ENCODE measurements around the gene RAI2. TPM values are rescaled to one million over a fixed set of nuclear protein-coding genes. Genes with fewer than 3 reads are reported as not detected.
"Not testable (repeated sequence)": the region's sequence is repeated elsewhere in the genome, so short reads cannot be mapped to it uniquely, and the experiment has no call there.

Gene RAI2
- total RNA-seq, 2 donors from 2014 or later: 1.1 TPM; not detected in 1

DNA sequence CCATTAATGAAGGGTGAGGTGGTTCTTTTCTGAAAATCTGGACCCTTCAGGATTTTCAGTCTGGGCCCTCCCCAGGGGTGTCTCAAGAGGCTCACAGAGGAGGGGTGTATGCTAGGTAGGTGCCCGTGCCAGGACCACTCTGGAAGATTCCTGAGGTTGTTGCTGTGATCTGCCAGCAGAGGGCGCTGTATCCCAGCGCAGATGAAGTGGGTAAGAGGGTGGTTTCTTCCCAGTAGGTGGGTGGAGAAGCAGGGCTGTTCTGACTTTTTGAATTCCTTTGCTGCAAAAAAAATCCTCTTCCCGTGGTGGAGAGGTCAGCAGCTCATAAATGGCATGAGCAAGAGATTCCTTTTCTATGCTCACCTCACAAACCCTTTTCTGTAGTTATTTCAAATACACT lies 72.7 kb downstream of the RAI2 start:
- no peak for DNase-seq (ENCODE audit: low spot score)
- H3K27me3 Mint-ChIP-seq: peaks cover 18% of the 10 kb centered on the region in 2 donors
- no peak for ATAC-seq

DNA sequence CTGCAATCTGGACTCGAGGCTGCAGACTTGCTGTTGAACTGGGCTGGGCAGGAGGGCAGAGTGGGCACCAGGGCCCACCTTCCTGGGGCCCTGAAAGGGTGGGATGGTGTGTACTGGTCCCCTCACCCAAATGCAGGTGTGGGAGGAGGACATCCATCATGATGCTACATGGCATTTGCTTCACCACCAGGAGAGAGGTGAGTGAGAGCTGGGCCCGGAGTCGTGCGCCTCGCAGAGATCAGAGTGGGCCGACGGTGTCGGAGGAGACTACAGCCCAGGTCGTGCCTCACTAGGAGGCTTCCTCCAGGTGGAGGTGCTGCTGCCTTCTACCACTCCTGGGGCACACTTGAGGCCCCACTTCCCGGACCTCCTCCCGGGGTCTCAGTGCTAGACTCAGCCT lies 73.5 kb downstream of the RAI2 start:
- Mint-ChIP-seq H3K27me3 (peaks cover 16 to 18% of the 10 kb centered on the region in 2 donors), H3K36me3 (no peaks in the 10 kb centered on the region), H3K9me3 (no peaks in the 10 kb centered on the region), H3K4me3 (no peak overlapping the region), H3K4me1 (ENCODE audit: low read depth in 2 of 2) (no peaks in the 10 kb centered on the region), H3K27ac (no peak overlapping the region)
- ATAC-seq (no peak), DNase-seq (ENCODE audit: low spot score) (no peak)

More for the DNA sequence above, 72.7 kb downstream of the RAI2 start:
- Mint-ChIP-seq H3K9me3 (no peaks in the 10 kb centered on the region), H3K36me3 (no peaks in the 10 kb centered on the region), H3K4me3 (no peak overlapping the region), H3K27ac (no peak overlapping the region), H3K4me1 (ENCODE audit: low read depth in 2 of 2) (no peaks in the 10 kb centered on the region)

DNA sequence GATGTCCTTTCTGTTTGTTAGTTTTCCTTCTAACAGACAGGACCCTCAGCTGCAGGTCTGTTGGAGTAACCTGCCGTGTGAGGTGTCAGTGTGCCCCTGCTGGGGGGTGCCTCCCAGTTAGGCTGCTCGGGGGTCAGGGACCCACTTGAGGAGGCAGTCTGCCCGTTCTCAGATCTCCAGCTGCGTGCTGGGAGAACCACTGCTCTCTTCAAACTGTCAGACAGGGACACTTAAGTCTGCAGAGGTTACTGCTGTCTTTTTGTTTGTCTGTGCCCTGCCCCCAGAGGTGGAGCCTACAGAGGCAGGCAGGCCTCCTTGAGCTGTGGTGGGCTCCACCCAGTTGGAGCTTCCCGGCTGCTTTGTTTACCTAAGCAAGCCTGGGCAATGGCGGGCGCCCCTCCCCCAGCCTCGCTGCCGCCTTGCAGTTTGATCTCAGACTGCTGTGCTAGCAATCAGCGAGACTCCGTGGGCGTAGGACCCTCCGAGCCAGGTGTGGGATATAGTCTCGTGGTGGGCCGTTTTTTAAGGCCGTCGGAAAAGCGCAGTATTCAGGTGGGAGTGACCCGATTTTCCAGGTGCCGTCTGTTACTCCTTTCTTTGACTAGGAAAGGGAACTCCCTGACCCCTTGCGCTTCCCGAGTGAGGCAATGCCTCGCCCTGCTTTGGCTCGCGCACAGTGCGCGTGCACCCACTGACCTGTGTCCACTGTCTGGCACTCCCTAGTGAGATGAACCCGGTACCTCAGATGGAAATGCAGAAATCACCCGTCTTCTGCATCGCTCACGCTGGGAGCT lies 74.3 kb downstream of the RAI2 start:
- not testable (repeated sequence) for H3K4me3 Mint-ChIP-seq
- peaks cover 12 to 15% of the 10 kb centered on the region in 2 donors for H3K27me3 Mint-ChIP-seq

DNA sequence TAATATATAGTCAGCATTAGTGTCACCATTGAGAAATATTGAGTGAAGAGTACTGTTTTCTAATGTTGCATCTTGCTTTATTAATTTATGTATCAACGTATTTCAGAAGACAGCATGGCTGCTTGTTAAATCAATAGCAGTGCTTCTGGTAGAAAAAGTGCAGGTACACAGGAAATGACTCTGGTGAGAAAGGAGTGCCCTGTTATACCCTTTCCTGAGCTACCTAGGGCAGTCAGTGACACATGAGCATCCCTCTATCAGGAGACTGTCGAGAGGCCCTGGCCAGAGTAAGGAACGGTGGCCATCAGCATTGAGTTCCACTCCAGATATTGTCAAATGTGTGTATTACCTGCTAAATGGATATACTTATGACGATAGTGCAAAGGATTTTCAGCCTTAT lies 81.7 kb downstream of the RAI2 start:
- Mint-ChIP-seq H3K27ac (no peak overlapping the region), H3K9me3 (no peaks in the 10 kb centered on the region), H3K4me3 (no peak overlapping the region), H3K27me3 (peaks cover 2 to 14% of the 10 kb centered on the region in 2 donors), H3K36me3 (no peaks in the 10 kb centered on the region), H3K4me1 (ENCODE audit: low read depth in 2 of 2) (no peaks in the 10 kb centered on the region)
- no peak for DNase-seq (ENCODE audit: low spot score)
- no peak for ATAC-seq

More for the DNA sequence above, 74.3 kb downstream of the RAI2 start:
- DNase-seq (ENCODE audit: low spot score); H3K36me3 Mint-ChIP-seq; H3K9me3 Mint-ChIP-seq; H3K4me1 Mint-ChIP-seq (ENCODE audit: low read depth in 2 of 2); ATAC-seq; H3K27ac Mint-ChIP-seq: not testable (repeated sequence)

DNA sequence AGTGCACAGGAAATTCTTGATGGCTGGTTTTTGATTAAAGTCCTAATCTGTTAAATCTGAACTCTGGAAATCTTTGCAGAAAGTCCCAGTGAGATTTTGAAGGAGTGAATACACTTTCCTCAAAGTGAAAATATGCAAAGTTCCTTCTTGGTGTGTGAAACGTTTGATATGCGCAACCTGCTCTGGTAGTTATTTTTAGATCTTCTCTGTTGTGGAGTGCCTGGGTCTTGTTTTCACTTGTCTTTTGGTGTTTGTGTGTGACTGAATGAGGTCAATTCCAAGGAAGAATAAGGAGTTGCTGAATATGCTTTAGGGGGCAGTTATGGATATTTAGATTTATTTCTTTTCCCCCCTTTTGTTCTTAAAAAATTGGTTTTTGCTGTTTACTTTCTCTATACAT lies 82.1 kb downstream of the RAI2 start:
- DNase-seq (ENCODE audit: low spot score): no peak

DNA sequence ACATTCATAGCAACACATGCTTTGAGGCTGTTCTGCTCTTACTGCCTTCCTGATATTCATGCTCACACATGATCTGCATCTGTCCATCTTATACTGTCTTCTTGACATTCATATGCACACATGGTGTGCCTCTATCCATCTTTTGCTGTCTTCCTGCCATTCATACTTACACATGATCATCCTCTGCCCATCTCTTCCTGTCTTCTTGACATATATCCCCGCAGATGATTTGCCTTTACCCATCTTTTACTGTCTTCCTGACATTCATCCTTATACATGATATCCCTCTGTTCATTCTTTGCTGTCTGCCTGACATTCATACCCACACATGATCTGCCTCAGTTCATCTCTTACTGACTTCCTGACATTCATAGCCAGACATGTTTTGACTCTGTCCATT lies 87.0 kb downstream of the RAI2 start:
- DNase-seq (ENCODE audit: low spot score) (no peak), ATAC-seq (no peak)
- Mint-ChIP-seq H3K36me3 (no peaks in the 10 kb centered on the region), H3K4me3 (no peak overlapping the region), H3K9me3 (no peaks in the 10 kb centered on the region), H3K4me1 (ENCODE audit: low read depth in 2 of 2) (no peaks in the 10 kb centered on the region), H3K27me3 (peaks cover 2 to 8% of the 10 kb centered on the region in 2 donors), H3K27ac (no peak overlapping the region)

More for the DNA sequence above, 82.1 kb downstream of the RAI2 start:
- no peak for ATAC-seq
- no peaks in the 10 kb centered on the region for H3K9me3 Mint-ChIP-seq
- peaks cover 2 to 14% of the 10 kb centered on the region in 2 donors for H3K27me3 Mint-ChIP-seq
- H3K4me1 Mint-ChIP-seq (ENCODE audit: low read depth in 2 of 2): no peaks in the 10 kb centered on the region
- no peaks in the 10 kb centered on the region for H3K36me3 Mint-ChIP-seq
- no peak overlapping the region for H3K4me3 Mint-ChIP-seq
- H3K27ac Mint-ChIP-seq: no peak overlapping the region

DNA sequence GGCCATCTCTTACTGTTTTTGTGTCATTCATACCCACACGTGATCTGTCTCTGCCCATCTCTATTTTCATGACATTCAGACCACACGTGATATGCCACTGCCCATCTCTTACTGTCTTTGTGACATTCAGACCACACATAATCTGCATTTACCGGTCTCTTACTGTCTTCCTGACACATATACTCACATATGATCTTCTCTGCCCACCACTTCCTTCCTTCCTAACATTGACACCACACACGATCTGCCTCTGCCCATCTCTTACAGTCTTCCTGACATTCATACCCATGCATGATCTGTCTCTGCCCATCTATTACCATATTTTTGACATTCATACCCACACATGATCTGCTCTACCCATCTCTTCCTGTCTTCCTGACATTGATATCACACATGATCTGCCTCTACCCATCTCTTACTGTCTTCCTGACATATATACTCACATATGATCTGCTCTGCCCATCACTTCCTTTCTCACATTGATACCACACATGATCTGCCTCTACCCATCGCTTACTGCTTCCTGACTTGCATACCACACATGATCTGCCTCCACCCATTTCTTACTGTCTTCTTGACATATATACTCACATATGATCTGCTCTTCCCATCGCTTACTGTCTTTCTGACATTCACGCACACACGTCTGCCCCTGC lies 87.7 kb downstream of the RAI2 start:
- Mint-ChIP-seq H3K4me1 (ENCODE audit: low read depth in 2 of 2) (no peaks in the 10 kb centered on the region), H3K27ac (no peak overlapping the region), H3K27me3 (peaks cover 2 to 8% of the 10 kb centered on the region in 2 donors), H3K9me3 (no peaks in the 10 kb centered on the region), H3K36me3 (no peaks in the 10 kb centered on the region), H3K4me3 (no peak overlapping the region)
- DNase-seq (ENCODE audit: low spot score) (no peak), ATAC-seq (peak in 1 of 2 donors; percentile 57)

DNA sequence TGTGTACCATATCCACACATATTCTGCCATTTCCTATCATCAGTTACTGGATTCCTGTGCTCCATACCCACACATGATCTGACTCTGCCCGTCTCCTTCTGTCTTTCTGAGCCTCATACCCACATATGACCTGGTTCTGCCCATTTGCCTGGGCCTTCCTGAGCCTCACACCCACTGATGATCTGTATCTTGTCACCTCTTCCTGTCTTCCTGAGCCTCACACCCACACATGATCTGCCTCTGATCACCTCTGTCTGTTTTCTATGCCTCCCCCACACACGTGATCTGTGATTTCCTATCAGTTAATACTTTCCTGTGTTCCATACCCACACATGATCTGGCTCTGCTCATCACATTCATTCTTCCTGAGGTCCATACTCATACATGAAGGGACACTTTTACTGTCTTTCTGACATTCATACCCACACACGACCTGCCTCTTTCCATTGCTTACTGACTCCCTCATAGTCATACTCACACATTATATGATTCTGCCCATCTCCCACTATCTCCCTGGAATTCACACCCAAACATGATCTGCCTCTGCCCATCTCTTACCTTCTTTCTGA lies 91.3 kb downstream of the RAI2 start:
- DNase-seq (ENCODE audit: low spot score) (no peak), ATAC-seq (no peak)
- Mint-ChIP-seq H3K27me3 (no peaks in the 10 kb centered on the region), H3K36me3 (no peaks in the 10 kb centered on the region), H3K9me3 (no peaks in the 10 kb centered on the region), H3K27ac (no peak overlapping the region), H3K4me3 (no peak overlapping the region), H3K4me1 (ENCODE audit: low read depth in 2 of 2) (no peaks in the 10 kb centered on the region)

DNA sequence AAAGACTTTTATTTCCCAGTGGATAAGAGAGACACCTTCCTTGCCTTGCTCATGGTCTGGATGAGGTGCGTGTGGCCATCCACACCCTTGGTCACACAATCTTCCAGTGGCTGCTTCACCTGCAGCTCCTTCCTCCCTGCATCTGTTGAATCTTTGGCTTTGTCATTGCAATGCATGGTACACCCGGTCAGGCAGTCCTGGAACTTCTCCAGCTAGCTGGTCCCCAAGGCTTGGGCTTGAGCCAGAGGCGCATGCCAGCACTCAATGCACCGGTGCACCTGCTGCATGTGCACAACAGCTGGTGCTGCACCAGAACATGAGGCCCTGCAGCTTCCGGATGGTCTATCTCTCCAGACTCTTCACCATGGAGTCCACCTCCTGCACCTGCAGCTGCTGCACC lies 92.1 kb downstream of the RAI2 start:
- Mint-ChIP-seq H3K9me3 (no peaks in the 10 kb centered on the region), H3K36me3 (no peaks in the 10 kb centered on the region), H3K27me3 (no peaks in the 10 kb centered on the region), H3K4me3 (no peak overlapping the region), H3K27ac (no peak overlapping the region), H3K4me1 (ENCODE audit: low read depth in 2 of 2) (no peaks in the 10 kb centered on the region)
- ATAC-seq (no peak), DNase-seq (ENCODE audit: low spot score) (no peak)

DNA sequence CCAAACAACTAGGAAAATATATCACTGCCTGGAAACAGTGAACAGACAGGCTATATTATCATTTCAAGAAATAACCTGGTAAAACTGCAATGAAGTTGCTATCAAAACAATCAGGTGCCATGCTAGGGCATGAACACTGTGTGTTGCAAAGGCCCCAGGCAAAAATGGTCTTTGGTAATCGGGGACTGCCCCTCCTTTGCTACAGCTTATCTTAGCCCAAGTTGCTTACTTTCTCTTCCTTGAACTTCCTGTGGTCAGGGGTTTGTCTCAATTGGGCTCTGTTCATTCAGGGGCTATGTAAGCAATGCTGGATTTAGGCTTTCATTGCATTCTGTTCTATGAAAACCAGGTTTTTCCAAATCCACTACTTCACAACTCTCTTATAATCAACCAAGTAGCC lies 93.4 kb downstream of the RAI2 start:
- no peak for ATAC-seq
- Mint-ChIP-seq H3K9me3 (no peaks in the 10 kb centered on the region), H3K27me3 (no peaks in the 10 kb centered on the region), H3K27ac (no peak overlapping the region), H3K4me3 (no peak overlapping the region), H3K4me1 (ENCODE audit: low read depth in 2 of 2) (no peaks in the 10 kb centered on the region), H3K36me3 (no peaks in the 10 kb centered on the region)
- no peak for DNase-seq (ENCODE audit: low spot score)

DNA sequence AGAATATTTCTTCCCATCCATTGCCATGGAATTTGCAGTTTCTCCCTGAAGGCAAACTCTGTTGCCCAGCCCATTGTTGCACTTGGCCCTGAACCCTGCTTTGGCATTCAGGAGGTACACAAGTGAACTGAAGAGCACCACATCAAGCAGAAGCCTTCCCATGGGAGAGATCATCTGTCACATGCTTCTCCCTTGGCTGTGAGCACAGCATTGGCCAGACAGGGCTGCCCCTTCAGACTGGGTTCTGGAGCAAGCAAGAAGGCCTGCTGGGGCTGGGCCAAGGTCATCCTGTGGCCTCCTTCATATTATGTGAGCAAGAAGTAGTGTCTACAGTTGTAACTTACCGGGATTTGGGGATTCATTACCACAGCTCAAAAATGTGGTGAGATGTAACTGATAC lies 101.1 kb downstream of the RAI2 start:
- no peaks in the 10 kb centered on the region for H3K4me1 Mint-ChIP-seq (ENCODE audit: low read depth in 2 of 2)
- no peaks in the 10 kb centered on the region for H3K36me3 Mint-ChIP-seq
- no peak overlapping the region for H3K27ac Mint-ChIP-seq
- H3K4me3 Mint-ChIP-seq: no peak overlapping the region
- ATAC-seq: no peak
- no peaks in the 10 kb centered on the region for H3K9me3 Mint-ChIP-seq
- no peak for DNase-seq (ENCODE audit: low spot score)
- no peaks in the 10 kb centered on the region for H3K27me3 Mint-ChIP-seq

DNA sequence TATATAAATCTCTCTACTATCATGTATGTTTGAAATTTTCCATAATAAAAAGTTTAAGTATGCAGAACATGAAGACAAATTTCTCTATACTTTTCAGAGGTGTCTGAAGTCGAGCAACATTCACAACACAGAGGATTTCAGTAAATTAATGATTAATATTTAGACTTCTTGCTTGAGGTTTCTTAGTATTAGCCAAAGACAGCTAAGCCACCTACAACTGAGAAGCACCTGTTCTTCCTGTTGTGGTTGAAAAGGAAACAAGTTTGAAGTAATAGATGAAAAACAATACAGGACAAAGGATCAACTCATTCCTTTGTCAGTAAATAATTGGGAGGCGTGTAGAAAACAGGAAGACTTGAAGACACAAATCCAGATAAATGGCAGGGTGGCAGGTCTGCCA lies 102.7 kb downstream of the RAI2 start:
- Mint-ChIP-seq H3K9me3 (no peaks in the 10 kb centered on the region), H3K4me1 (ENCODE audit: low read depth in 2 of 2) (no peaks in the 10 kb centered on the region), H3K27me3 (no peaks in the 10 kb centered on the region), H3K27ac (no peak overlapping the region), H3K36me3 (no peaks in the 10 kb centered on the region), H3K4me3 (no peak overlapping the region)
- ATAC-seq (no peak), DNase-seq (ENCODE audit: low spot score) (no peak)

DNA sequence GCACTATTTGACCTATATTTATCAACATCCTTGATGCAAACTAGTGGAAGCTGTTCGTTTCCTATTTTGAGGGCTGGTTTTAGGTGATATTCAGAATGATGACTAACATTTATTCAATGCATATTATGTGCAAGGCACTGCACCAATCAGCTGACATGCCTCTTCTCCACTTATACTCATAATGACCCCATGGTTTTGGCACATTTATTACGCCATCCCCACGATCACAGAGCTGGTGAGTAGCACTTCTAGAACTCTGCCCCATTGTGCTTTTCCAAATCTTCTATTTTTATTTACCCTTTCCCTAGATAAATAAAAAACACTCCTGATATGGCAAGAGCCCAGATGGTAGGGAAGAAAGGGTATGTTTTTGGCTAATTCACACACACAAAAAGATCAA lies 110.7 kb downstream of the RAI2 start:
- no peak for DNase-seq (ENCODE audit: low spot score)
- peak; percentile 43 to 80 for ATAC-seq
- peaks cover 12 to 13% of the 10 kb centered on the region in 2 donors for H3K27me3 Mint-ChIP-seq
- H3K9me3 Mint-ChIP-seq: no peaks in the 10 kb centered on the region
- H3K4me1 Mint-ChIP-seq (ENCODE audit: low read depth in 2 of 2): peaks cover 2 to 4% of the 10 kb centered on the region in 2 donors
- no peak overlapping the region for H3K27ac Mint-ChIP-seq
- no peaks in the 10 kb centered on the region for H3K36me3 Mint-ChIP-seq
- H3K4me3 Mint-ChIP-seq: no peak overlapping the region

All from natural killer cell treated with Interleukin-12 subunit alpha and Interleukin-12 subunit beta and Interleukin-15 and Interleukin-18, amount 100 ng/mL, for 72 hours (primary cell).